ENCODE results near the gene MAP7. TPM values are rescaled to one million over a fixed set of nuclear protein-coding genes. Genes with fewer than 3 reads are reported as not detected.
"Not testable (repeated sequence)": the region's sequence is repeated elsewhere in the genome, so short reads cannot be mapped to it uniquely, and the experiment has no call there.

Gene MAP7
- total RNA-seq, result 3.2 TPM
- long read RNA-seq, full-length matches to known transcripts, result 1 of 1 reads
- long read RNA-seq, partial matches to known transcripts, result 0 of 1 reads
- long read RNA-seq, other reads (novel, unspliced or antisense), result 0 of 1 reads

DNA sequence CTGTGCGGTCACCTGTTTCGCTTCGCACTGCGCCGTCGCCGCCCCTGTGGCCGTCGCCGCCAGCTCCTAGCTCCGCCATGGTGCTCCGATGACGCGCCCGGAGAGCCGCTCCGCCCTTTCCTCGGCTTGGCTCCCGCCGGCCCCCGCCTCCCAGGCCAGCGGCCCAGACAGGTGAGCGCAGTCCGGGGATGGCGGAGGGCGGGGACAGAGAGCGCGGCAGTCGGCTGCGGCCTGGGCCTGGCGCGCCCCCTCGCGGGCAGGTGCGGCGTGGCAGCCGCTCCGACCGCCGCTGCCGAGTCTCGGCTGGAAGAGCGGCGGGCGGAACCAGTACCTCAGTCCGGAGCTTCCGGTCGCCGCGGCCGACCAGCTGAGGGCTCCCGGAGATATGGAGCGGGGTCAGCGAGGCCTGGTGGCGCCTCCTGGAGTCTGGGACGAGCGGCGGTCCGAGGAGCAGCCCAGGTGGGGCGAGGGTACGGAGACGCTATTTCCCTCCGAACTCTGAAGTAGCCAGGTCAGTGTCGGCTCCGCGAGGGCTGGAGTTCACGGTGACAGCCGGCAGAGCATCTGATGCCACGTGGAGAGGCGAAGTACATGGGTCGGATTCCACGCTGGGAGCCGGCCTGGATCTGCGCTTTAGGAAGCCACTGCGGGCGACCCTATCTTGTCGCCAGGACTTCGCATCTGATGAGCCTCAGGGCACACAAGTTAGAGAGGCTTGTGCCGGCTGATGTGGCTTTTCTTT, at the start of gene MAP7:
Gene MAP7 (minus strand): TSS at position 93 of the 742 bp plus-strand sequence. CDS start 14 bp downstream, at position 79.
- intact Hi-C loops (cut with DNase I), result no loop called here
- ATAC-seq (peak; percentile 73), DNase-seq (ENCODE audit: missing footprints) (peak; percentile 69)

DNA sequence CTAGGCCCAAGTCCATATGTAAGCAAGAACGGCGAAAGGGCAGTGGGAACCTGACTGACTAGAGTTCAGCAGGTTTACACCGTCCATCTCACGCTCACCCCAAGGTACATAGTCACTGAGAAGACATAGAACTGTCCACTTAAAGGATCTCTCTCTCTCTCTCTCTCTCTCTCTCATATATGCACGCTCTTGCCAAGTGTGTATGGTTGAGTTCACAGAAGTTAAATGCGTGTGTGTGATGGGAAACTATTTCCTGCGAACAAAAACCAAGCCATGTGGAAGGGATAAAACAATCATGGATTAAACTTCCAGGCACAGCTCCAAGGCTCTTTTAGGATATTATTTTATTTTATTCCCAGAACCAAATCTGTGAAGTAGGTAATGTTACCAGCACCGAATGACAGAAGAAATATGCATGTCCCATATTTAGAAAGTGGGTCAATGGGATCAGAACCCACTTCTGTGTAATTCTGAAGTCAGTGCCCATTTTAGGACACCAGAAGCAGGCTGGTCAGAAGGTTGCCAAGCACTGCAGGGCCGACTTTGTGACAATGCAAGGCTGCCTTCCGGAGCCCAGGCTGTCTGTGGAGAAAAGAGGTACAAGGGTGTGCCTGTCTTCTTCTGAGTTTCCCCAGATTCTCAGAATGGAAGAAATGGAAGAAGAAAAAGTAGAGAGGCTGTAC, 49.2 kb upstream of the MAP7 start:
- DNase-seq (ENCODE audit: missing footprints) (no peak), ATAC-seq (peak; percentile 41)
- intact Hi-C loops (cut with DNase I), result no loop called here

DNA sequence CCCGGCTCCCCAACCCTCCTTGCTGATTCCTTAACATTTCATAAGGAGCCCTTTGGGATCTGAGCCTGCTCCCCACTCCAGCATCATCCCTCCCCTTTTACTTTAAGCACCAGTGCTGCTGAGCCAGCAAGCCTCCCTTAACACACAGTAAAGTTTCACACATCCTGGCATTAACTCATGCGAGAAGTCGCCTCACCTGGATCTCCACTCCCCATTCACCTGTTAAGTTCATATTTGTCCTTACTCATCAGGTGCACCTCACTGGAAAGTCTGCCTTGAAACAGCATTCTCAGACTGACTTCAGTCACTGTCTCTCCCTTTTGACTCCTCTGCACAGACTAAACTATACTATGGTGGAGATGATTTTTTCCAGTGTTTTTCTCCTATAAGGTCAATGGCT, 47.8 kb upstream of the MAP7 start:
- intact Hi-C loops (cut with DNase I), result no loop called here
- ATAC-seq (no peak), DNase-seq (ENCODE audit: missing footprints) (no peak)

DNA sequence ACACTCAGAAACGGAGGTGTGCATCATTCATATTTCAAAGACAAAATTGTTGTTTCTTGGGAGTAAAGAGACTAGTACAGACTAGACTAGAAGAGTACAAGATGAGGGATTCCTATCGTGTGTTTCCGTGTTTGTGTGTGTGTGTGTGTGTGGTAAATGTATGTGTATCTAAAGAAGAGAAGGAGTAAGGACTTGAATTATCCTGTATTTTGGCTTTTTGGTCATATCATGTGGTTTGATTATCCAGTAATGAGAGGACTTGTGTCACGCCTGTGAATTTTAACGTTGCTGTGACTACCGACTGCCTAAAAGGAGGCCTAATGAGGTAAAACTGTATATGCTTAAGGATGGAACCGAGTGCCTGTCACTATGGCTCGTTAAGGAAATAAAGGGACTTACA, 44.4 kb upstream of the MAP7 start:
- intact Hi-C loops (cut with DNase I), result no loop called here
- DNase-seq (ENCODE audit: missing footprints) (no peak), ATAC-seq (no peak)

DNA sequence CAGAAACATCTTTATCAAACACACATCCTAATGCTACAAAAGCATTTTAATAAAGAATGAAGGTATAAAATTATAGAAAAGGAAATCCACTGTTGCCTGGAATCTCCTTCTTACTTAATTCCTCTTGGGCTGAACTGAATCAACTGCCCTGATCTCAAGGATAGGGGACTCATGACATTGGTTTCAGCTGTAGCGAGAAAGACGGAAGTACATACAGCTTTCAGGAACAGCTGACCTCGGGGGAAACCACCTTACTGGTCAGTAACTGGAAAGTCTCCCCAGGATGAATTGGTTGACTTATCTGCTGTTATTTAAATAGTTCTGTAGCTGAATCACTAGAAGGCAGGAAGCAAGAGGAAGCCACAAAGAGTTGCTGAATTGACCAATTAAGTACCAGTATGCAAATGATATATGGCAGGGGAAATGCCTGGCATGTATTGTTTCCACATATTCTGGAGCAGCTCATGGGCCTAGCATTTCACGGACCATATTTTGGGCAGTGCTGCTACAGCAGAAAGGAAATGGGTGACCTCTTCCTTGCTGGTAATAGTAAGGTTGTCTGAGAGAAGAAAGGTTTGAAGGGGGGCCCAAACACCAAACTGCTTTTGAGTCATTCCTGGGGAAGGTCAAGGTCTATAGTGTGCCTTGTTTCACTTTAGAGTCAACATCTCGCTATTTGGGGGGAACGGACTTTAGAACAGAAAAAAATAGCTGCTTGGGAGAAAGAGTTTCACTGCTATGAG, 43.7 kb upstream of the MAP7 start:
- intact Hi-C loops (cut with DNase I), result no loop called here
- ATAC-seq (peak; percentile 52), DNase-seq (ENCODE audit: missing footprints) (no peak)

DNA sequence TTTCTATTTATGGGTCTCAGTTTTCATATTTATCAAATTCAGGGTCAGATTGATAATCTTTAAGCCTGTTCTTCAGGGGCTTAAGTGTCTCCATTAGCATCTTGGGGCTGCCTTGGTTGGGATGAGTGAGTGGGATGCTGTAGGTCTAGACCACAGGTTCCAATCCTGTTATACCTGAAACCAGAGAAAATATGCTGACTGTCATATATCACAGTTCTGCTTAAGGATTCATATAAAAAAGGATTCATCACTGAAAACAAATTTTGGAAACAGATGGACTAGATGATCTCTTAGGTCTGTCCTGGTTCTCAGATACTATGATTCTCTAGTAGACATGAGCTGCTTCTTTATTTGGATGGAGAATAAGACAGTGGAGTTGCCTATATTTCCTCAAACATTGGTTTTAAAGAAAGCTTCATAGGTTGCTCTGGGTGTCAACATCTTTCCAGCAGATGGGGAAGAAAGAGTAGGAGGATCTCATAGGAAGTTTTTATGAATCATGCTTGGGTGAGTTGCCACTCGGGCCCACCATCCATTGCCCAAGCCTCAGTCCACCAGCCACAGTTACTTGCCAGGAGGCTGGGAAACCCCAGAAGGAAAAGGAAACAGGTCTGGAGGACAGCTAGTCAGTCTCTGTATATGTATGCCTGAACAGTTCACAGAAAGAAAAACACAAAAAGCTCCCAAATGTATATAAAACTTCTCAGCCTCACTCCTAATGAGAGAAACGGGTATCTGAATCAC, 42.9 kb upstream of the MAP7 start:
- intact Hi-C loops (cut with DNase I), result no loop called here
- DNase-seq (ENCODE audit: missing footprints), result no peak
- no peak for ATAC-seq

DNA sequence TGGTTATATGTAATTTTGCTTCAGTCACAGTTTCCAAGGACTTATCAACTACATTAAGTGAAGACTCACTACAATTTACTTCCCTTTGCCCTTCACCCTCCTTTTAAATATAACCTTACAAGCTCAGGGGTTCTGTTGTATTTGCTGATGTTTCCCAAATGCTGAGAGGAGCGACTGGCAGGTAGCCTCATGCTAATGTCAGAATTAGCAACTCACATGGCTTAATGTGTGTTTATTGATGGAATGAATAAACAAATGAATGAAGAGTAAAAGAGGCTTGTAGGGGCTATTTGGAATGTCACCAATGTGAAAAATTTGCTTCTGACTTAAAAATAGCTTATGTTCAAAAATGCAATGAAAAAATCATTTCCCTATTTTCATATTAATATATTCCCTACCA, 41.4 kb upstream of the MAP7 start:
- intact Hi-C loops (cut with DNase I), result no loop called here
- ATAC-seq, result no peak
- no peak for DNase-seq (ENCODE audit: missing footprints)

DNA sequence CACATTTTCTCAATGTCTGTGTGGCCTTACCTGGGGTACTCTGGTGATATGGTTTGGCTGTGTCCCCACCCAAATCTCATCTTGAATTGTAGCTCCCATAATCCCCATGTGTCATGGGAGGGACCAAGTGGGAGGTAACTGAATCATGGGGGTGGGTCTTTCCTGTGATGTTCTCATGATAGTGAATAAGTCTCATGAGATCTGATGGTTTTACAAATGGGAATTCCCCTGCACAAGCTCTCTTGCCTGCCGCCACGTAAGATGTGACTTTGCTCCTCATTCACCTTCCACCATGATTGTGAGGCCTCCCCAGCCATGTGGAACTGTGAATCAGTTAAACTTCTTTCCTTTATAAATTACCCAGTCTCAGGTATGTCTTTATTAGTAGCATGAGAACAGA, 40.6 kb upstream of the MAP7 start:
- intact Hi-C loops (cut with DNase I); DNase-seq (ENCODE audit: missing footprints); ATAC-seq: not testable (repeated sequence)

DNA sequence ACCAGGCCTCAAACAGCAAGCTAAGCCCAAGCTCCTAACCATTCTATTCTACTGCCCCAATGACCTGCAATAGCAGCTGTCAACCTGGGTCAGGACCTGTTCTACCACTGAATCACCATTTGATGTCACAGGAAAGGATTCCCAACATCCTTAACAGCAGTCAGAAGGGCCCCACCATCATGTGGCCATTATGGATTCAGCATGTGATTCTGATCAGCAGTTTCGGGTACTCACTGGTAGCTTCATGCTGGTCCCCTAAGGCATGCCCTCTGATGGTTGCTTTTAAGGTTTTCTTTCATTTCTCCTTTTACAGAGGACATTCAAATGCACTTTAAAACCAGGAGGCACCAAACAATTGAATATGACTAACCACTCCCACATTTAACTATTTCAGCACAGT, 37.3 kb upstream of the MAP7 start:
- intact Hi-C loops (cut with DNase I), result no loop called here
- DNase-seq (ENCODE audit: missing footprints) (no peak), ATAC-seq (no peak)

DNA sequence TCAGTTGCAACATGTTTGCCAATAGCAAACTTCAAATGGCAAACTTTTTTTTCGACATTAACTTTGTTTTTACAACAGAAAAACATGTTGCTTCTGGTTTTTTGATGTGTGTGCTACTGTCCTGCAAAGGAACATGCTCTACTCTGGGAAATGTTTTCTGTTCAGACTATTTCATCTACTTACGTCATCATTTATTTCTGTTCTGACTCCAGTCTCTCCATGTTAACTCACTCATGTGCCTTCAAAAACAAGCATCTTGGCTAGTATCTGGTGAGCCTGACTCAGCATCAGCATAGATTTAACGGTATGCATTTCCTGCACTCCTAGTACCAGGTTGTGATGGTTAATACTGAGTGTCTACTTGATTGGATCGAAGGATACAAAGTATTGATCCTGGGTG, 36.1 kb upstream of the MAP7 start:
- intact Hi-C loops (cut with DNase I), result no loop called here

DNA sequence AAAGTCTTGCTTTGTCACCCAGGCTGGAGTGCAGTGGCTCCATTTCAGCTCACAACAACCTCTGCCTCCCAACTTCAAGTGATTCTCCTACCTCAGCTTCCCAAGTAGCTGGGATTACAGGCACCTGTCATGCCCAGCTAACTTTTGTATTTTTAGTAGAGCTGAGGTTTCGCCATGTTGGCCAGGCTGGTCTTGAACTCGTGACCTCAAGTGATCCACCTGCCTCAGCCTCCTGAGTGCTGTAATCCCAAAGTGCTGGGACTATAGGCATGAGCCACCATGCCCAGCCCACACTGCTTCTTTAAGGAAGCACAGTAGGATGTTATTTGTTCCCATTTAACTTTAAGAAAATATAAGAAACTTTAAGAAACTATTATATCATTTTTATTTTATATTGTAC, 35.3 kb upstream of the MAP7 start:
- not testable (repeated sequence) for ATAC-seq; DNase-seq (ENCODE audit: missing footprints)
- intact Hi-C loops (cut with DNase I), result loop anchor here (2.0 kb wide), 1 partner anchor 207 kb away; the partner anchor contains the start of gene MAP3K5

More for the DNA sequence above, 36.1 kb upstream of the MAP7 start:
- ATAC-seq, result peak; percentile 63
- DNase-seq (ENCODE audit: missing footprints), result no peak

DNA sequence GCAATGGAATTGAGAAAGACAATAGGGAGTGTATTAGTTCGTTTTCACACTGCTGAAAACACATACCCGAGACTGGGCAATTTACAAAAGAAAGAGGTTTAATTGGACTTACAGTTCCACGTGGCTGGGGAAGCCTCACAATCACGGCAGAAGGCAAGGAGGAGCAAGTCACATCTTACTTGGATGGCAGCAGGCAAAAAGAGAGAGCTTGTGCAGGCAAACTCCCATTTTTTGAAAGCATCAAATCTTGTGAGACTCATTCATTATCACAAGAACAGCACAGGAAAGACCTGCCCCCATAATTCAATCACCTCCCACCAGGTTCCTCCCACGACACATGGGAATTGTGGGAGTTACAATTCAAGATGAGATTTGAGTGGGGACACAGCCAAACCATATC, 34.1 kb upstream of the MAP7 start:
- intact Hi-C loops (cut with DNase I), result loop anchor here (2.0 kb wide), 1 partner anchor 209 kb away; the partner anchor contains the start of gene MAP3K5
- not testable (repeated sequence) for ATAC-seq; DNase-seq (ENCODE audit: missing footprints)

DNA sequence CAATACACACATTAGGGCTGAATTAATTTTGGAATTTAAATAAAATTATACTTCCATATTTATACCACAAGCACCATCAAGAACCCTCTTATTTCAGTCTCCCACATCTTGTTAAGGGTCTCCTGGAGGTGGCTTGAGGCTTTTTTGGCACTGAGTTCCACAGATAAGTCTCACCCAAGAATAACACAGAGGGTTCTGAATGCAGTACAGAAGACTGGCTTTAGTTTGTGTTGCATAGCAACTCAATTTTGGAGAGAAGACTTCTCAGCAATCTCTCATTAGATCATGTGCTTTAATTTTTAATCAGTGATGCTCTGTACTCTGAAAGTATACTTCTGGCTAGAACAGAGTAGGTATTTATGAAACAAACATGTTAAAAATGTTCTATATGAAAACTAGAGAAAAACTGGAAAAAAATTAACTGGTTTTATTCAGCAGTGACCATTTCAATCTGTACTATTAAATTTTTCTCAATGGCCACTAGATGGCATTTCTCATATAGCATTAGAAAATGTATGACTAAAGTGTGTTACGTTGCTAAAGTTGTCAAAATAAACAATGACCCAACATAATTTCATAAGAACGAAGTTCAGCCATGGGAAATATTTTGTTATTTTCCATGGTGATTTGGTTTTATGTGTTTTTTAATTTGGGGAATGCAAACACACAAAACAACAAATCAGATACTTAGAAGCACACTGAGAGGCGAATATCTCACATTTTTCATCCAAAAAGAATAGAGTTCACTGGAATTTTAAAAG, 32.7 kb upstream of the MAP7 start:
- intact Hi-C loops (cut with DNase I), result no loop called here
- DNase-seq (ENCODE audit: missing footprints) (no peak), ATAC-seq (peak; percentile 48)

DNA sequence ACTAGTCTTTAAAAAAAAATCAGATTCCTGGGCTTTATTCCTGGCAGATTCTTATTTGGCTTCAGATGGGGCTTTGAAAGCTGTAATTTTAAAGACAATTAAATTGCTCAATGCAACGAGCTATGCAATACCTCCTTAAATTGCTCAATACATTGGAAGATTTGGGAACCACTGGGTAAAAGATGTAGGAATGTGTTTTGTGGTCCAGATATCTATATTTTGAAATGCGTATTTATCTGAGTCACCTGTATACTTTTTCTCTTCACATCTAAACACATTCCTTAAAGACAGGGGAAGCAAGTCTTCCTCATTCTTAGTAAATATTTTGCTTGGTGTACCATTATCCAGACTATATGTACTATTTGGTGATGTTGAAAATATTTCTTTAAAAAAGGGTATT, 29.6 kb upstream of the MAP7 start:
- no peak for DNase-seq (ENCODE audit: missing footprints)
- intact Hi-C loops (cut with DNase I), result no loop called here
- no peak for ATAC-seq

DNA sequence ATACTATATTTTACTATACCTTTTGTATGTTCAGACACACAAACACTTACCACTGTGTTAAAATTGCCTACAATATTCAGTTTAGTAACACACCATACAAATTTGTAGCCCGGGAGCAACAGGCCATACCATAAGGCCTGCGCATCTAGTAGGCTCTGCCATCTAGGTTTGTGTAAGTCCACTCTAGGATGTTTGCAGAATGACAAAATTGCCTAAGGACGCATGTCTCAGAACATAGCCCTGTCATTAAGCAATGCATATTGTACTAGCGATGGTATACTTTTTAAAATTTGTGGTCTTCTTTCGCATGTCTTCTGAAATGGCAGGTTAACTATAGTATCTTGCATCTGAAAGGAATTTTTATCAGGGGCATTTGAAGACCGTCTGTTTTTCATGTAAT, 26.6 kb upstream of the MAP7 start:
- no peak for DNase-seq (ENCODE audit: missing footprints)
- intact Hi-C loops (cut with DNase I), result no loop called here
- no peak for ATAC-seq

DNA sequence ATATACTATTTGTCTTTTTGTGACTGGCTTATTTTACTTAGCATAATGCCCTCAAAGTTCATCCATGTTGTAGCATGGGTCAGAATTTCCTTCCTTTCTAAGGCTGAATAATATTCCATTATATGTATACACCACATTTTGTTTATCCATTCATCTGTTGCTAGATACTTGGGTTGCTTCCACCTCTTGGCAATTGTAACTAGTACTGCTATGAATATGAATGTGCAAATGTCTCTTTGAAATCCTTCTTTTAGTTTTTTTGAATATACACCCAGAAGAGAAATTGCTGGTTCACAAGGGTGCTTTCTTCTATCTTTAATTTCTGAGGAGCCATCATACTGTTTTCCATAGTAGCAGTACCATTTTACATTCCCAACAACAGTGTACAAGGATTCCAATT, 21.3 kb upstream of the MAP7 start:
- ATAC-seq, result no peak
- intact Hi-C loops (cut with DNase I), result no loop called here

DNA sequence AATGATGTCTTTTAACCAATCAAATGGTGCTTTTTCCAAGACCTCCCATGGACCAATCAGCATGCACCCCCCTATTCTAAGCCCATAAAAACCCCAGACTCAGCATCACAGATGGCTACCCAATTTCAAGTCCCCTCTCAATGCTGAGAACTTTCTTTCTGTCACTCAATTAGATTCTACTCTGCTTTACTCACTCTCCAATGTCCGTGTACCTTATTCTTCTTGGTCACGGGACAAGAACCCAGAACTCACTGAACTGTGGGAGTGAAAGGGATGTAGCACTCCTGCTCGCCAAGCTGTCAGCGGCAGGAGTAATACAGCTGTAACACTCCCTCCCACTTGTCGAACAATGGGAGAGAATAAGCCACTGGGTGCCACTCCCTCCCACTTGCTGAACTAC, 20.8 kb upstream of the MAP7 start:
- DNase-seq (ENCODE audit: missing footprints), result no peak
- intact Hi-C loops (cut with DNase I), result no loop called here
- ATAC-seq, result no peak

More for the DNA sequence above, 21.3 kb upstream of the MAP7 start:
- DNase-seq (ENCODE audit: missing footprints), result no peak

DNA sequence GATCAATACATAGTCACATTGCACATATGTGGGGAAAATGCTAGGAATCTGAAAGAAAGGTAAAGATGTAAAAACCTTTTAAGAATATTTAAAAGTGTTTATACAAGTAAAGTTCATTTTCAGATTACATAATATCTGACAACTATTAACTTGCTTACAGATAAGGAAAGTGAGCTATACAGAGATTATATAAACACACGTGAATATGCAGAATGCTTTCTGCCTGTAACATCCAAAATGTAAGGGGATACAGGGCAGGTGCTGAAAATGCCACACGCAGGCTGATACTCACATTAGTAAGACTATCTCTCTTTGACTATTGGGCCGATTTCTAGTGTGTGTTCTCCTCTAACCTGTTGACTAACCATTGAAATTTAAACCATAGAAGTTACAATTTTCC, 17.9 kb upstream of the MAP7 start:
- intact Hi-C loops (cut with DNase I), result no loop called here
- no peak for ATAC-seq
- DNase-seq (ENCODE audit: missing footprints), result no peak
